GM10266 (cell line): ENCODE data around the gene IL1A.
A peak's percentile ranks its signal among the peaks of the same experiment; 100 is the strongest.

Experiments used
- DNase-seq: peaks from one replicate; pipeline ENCODE4 v3.0.0; 2012; ENCODE audit errors: extremely low spot score
- CTCF ChIP-seq: IDR thresholded peaks from 2 replicates; pipeline ENCODE4 v1.5.1; 2012; ENCODE audit warnings: mild to moderate bottlenecking, low read depth; ENCODE audit not compliant: control insufficient read depth, insufficient read depth; ENCODE audit errors: missing control alignments

The IL1A gene

GRCh38 chr2:112796486-112796885 lies 12.2 kb upstream of the IL1A start:
- DNase-seq, result no peak
- TF ChIP-seq CTCF, result no peak

GRCh38 chr2:112795774-112796173 lies 11.5 kb upstream of the IL1A start:
- DNase-seq, result no peak
- no peak for TF ChIP-seq CTCF

- DNase-seq, result no peak
- TF ChIP-seq CTCF, result no peak
These were observed 10.5 kb upstream of the IL1A start for GRCh38 chr2:112794841-112795240.

GRCh38 chr2:112794131-112794733 lies 9.9 kb upstream of the IL1A start:
- DNase-seq, result peak; percentile 19
- TF ChIP-seq CTCF, result no peak

- DNase-seq, result no peak
- no peak for TF ChIP-seq CTCF
These were observed 9.2 kb upstream of the IL1A start for GRCh38 chr2:112793449-112793978.

- no peak for TF ChIP-seq CTCF
- DNase-seq, result no peak
These were observed 8.1 kb upstream of the IL1A start for GRCh38 chr2:112792419-112792818.

GRCh38 chr2:112791693-112792230 lies 7.5 kb upstream of the IL1A start:
- no peak for DNase-seq
- no peak for TF ChIP-seq CTCF
